GM04504 (cell line): Measurements from ENCODE around the gene FRMD3.

Experiments used
- DNase-seq: peaks from one replicate; pipeline ENCODE4 v3.0.0-alpha.2; 2012; ENCODE audit warnings: low read depth

Gene FRMD3

GRCh38 chr9:83473488-83473971 lies 64.7 kb downstream of the FRMD3 start:
- no peak for DNase-seq

GRCh38 chr9:83472764-83473163 lies 65.4 kb downstream of the FRMD3 start:
- DNase-seq, result no peak

- peak; percentile 42 for DNase-seq
Measured at GRCh38 chr9:83472221-83472665, 66.0 kb downstream of the FRMD3 start.

DNA sequence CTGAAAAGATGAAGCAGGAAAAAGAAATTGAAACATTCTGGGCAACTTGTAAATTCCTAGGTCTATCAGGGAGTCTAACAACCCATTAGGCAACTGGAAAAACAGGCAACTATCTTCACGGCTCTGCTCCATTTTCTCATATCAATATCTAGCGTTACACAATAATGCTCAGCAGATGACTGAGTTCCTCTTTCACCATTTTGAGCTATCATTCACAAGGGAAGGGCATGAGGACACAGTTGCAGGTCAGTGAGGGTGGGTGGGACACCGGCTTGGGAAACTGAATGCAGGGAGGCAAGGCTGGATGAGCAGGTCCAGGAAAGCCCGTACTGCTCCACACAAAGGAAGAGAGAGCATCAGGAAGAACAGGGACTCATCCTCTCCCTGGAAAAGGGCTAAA lies 67.0 kb downstream of the FRMD3 start:
- no peak for DNase-seq

DNA sequence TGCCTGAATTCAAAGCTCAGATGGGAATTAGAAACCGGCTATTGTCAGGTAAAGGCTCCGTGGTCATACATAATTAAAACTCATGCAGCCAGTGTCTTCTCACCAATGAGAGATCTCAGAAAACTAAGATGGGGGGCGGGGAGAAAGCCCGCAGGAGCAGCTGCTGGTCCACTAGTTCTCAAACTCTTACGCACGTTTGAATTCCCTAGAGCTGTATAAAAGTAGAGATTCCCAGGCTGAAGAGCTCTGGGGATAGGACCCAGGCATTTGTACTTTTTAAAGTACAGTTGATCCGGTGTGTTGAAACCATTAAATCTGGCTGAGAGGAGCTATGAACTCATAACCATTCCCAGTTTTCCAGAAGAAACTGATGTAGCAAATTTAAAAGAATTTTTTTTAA lies 68.5 kb downstream of the FRMD3 start:
- no peak for DNase-seq

- DNase-seq, result no peak
Measured at GRCh38 chr9:83468821-83469220, 69.4 kb downstream of the FRMD3 start.

DNA sequence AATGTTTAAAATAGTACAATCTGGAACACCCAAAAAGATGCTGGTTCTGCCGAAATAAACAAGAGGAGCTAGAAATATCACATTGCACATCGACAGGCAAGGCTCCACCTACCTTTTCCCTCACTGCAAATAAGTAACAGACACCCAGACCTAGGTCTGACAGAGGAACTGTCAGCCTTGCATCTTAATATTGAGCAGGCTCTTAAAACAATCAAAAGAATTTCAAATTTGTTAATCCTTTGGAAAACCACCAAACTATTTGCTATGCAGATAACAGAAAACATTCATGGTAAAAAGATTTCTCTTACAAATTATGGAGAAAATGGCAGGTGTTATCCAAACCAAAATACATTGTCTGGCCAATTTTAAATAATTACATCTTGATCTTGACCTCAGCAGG lies 71.3 kb downstream of the FRMD3 start:
- DNase-seq, result no peak

GRCh38 chr9:83466351-83466750 lies 71.8 kb downstream of the FRMD3 start:
- no peak for DNase-seq

DNA sequence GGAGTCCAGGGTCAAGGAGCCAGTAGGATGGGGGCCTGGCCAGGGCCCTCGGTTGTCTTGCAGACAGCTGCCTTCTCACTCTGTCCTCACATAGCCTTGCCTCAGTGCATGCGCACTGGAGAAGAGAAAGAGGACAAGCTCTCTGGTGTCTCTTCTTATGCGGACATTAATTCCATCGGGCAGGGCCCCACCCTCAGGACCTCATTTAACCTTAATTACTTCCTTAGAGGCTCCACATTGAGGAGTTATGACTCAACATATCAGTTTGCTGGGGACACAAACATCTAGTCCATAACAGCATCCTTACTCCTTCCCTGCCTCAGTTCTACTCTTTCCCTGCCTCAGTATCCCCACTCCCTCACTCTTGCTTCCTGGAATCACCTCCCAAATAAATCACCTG lies 78.4 kb downstream of the FRMD3 start:
- DNase-seq, result no peak

GRCh38 chr9:83458530-83458929 lies 79.7 kb downstream of the FRMD3 start:
- DNase-seq, result no peak

GRCh38 chr9:83457005-83457404 lies 81.2 kb downstream of the FRMD3 start:
- DNase-seq, result no peak

DNA sequence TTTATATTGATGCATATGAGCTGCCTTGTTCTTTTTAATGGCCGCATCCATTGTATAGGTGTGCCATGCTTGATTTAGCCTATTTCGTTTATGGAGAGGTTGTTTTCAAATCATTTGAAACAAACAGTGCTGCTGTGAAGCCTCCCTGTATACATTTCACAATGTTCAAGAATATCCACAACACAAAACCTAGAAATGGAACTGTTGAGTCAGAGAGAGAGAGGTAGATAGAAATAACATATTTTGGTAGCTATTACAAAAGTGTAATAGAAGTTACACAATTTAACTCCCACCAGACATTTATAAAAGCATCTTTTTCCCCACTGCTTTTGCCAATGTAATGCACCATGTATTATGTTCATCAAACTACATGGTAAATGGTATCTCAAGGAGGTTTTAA lies 82.0 kb downstream of the FRMD3 start:
- no peak for DNase-seq

GRCh38 chr9:83454076-83454475 lies 84.1 kb downstream of the FRMD3 start:
- no peak for DNase-seq

GRCh38 chr9:83451308-83451707 lies 86.9 kb downstream of the FRMD3 start:
- DNase-seq, result no peak

GRCh38 chr9:83449983-83450382 lies 88.2 kb downstream of the FRMD3 start:
- DNase-seq, result no peak

DNA sequence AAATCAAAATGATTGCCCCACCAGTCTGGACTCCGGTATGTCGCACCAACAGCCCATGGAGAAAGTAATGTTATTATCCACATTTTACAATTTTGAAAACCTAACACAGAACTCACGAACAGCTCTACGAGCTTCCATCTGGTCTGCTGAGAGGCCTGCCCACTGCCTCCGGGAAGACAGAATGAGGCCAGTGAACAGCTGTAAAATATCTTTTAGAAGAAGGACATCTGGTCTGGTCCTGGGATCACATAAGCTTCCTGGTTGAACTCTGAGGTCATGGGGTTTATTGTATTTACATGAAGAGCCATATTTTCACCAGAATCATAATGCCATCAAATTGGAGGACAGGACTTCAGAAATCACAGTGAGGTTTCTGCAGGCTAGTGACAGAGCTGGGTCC lies 89.0 kb downstream of the FRMD3 start:
- DNase-seq, result no peak

DNA sequence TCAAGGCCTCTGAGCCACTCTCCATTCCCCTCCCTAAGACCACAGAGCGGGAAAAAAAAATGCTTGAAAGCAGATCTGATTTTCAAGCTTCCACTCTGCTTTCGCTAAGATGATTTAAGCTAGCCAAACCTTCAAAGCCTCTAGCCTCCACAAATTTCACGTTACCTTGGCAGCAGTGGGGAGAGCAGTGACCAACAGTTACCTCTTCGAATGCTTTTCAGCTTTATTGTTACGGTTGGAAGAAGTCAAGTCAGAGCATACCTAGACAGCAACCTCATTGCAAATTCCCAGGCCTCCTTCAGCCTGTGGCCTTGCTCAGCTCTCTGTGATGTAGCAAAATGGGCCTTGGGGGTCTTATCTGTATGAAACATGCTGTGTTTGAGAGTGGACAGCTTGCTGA lies 89.6 kb downstream of the FRMD3 start:
- no peak for DNase-seq

- no peak for DNase-seq
Measured at GRCh38 chr9:83447351-83447750, 90.8 kb downstream of the FRMD3 start.

GRCh38 chr9:83445703-83446265 lies 92.4 kb downstream of the FRMD3 start:
- no peak for DNase-seq

DNA sequence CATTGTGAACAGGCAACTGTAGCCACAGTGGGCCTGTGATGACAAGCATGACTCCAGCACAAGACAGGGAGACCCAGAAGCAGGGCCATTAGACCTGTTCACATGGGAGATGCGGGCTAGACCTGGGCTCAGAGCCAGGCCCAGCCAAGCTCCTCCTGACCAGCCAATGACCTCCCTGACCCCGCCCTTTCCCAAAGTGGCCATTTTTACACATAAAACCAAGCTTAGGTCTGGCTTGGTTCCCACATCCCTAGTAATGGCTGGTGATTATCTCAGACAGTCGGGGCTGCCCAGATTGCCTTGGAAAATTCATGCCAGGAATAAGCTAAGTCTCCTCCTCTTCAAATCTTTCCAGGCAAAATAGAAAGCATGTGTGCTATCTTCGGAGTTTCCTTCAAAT lies 94.1 kb downstream of the FRMD3 start:
- DNase-seq, result no peak

DNA sequence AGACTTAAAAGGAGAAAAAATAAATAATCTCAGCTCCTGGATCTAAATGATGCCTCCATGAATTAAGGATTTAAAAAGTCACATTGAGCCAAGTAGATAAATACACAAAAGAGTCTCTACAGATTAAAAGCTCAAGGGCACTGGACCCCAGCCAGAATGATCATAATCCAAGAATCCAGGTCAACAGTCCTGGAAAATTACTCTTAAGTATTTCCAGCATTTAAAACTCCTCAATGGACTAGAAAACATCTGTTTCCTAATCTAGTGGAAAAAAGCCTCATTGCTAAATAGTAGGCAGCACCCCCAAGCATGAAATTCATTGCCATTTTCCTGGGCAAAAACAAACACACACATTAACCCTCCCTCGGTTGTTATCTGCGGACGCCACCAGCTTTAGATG lies 96.8 kb downstream of the FRMD3 start:
- DNase-seq, result no peak

- no peak for DNase-seq
Measured at GRCh38 chr9:83440641-83441040, 97.6 kb downstream of the FRMD3 start.

DNA sequence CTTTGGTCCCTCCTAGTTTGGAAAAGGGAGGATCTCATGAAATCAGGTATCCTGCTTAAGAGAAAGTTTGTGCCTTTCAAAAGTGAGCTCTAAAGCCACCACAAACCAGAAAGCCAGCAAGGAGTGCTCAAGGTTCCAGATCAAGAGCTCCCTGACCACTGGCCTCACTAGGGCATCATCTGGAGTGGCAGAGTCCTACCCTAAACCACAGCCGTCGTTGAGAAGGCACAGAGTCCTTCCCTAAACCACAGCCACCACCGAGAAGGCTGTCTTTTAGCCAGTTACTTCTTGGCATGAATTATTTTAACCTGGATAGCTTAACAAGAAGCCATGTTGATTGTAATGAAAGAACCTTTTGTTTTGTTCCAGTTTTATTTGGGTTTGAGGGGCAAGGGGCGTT lies 102.9 kb downstream of the FRMD3 start:
- no peak for DNase-seq

- no peak for DNase-seq
Measured at GRCh38 chr9:83434254-83434653, 103.9 kb downstream of the FRMD3 start.

DNA sequence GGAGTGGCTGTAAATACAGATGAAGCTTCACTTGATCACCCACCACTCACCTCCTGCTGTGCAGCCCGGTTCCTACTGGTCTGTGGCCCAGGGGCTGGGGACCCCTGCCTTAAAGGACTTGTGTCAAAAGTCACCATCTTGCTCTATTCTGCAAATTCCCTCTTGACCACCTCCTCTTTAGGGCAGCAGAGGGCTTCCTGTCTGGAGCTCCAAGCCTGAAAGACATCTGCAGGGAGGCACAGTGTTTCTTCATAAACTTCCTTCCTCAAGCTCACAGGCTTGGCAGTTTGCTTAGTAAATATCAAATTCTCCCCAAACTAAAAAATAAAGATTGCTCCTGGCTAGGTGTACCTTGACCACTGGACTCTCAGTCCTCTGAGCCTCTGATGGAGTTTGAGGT lies 104.4 kb downstream of the FRMD3 start:
- DNase-seq, result no peak
